CD4-positive, alpha-beta T cell treated with Interleukin-12 subunit alpha and Interleukin-12 subunit beta, for 1 hour (primary cell): ENCODE measurements around the gene RGS12.
"Not testable (repeated sequence)": the region's sequence is repeated elsewhere in the genome, so short reads cannot be mapped to it uniquely, and the experiment has no call there.

Source experiments
- DNase-seq: peaks from one replicate; pipeline ENCODE4 v3.0.0-alpha.2; 2020

The RGS12 gene

DNA sequence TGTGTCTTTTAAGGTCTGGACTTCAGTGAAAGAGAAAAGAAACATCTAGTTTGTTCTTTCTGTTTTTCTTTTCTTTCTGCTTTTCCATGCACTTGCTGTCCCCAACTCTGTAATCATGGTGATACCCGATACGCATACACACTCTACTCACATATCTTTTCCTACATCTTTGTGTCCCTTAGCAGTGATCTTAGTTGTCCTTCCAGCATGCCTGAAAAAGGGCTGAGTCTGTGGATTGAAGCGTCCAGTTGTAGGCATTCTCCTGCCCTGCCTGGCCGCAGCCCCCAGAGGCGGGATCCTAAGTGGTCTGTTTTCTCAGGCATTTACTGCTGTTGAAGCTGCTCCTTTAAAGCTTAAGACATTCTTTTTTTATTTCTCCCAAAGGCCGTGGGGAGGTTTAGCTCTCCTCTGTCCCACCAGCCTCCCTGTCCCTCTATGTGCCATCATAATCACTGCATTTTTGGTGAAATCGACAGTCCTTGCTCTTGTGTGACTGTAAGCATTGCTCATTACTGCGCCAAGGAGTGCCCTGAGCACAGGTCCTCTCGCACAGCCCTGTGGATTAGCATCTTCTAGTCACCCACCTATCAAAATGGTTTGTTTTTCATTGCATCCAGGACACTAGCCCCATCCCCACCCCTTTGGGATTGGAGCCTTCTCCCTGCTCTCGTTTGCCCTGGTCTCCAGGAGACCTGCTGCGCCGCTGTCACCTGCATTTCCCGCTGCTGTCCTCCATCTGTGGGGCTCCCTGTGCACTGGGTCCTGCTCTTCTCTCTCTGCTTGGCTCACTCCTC, 4.4 kb downstream of the RGS12 start:
- no peak for DNase-seq

DNA sequence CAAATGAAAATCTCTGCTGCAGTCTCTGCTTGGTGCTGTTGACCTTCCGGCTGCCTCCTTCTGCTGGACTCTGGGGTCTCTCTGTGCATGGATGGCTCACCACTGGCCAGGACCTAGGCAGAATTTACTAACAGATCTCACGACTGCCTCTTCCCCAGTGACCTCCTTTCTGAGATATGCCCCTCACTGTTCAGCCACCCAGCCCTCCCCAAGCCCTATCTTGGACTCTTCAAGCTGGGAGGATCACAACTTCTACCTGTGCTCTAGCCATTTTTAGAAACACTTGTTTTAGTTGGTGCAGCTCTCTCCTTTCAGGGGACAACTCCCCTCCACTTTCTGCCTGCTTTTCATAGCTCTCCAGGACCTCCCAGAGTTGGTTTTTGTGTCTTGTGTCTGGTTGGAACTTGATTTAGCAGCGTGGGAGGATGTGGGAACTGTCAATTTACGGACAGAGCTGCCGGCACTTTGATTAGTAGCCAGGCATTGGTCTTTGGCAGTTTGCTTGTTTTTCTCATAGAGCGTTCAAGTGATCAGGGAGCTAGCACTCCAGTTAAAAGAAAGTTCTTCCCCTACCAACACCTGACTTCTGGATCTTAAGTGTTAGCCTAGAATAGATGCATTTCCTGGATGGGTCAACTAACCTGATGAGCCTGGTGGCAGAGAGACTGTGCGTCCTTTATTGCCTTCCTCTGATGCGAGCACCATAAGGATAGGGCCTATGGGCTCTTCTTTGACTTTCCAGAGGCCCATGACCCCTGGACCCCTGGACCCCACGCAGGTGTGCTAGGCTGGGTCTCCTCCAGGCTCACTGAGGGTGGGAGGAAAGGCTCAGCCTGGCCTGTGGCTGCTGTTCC, 6.5 kb downstream of the RGS12 start:
- DNase-seq, result no peak

DNA sequence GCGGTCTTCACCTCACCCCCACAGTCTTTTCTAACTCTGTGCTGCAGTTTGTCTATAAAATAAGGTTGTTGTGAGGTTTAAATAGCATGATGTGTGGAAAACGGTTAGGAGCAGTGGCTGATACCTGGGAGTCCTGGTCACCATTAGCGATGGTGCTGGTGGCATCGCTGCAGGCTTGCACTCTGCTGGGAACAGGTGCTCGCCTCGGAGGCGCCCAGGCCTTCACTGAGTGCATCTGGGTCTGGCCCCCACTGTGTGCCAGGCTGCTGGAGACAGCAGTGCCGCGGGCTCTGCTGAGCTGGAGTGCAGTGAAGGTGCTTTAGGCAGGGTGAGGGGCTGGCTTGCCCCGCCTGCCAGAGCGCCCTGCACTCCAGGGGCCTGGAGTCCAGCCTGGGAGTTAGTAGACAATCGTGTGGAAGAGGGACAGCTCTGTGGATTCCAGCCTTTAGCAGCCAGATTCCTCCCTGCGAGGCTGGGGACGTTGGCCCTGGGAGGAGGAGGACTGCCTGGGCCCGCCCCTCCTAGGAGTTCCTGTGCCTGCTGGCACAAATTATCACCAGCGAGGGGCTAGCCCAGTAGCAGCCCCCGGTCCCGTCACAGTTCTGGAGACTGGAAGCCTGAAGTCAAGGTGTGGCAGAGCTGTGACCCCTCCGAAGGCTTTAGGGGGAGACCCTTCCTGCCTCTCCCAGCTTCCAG, 7.3 kb downstream of the RGS12 start:
- DNase-seq, result no peak

GRCh38 chr4:3300882-3301281, 8.1 kb downstream of the RGS12 start:
- not testable (repeated sequence) for DNase-seq

DNA sequence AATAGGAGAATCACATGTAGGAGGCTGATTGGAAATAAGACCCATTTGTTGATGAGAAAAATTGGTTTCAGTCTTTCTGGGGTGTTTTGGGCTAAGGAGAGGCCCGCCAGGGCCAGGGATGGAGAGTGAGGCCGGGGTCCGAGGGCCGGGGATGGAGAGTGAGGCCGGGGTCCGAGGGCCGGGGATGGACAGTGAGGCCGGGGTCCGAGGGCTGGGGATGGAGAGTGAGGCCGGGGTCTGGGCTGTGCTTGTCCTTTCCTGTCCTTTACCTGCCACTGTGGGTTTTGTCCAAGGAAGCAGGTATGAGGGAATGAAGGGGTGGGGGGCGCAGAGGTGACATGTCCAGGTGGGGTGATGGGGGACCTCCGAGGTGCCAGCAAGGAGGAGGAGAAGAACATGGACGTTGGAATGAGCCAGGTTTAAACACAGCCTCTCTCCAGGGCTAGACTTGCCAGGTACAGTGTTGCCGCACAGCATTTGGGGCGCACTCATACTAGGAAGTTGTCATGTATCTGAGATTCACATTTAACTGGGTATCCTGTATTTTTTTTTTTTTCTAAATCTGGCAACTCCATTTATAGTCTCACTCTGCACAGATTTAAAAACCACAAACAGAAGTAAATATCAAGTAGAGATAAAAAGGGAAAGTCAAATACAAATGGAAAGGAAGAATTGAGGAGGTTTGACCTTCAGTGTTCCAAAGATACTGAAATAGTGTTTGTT, 8.8 kb downstream of the RGS12 start:
- no peak for DNase-seq

- peak; percentile 86 for DNase-seq
Measured at GRCh38 chr4:3302173-3302785, 9.5 kb downstream of the RGS12 start.

DNA sequence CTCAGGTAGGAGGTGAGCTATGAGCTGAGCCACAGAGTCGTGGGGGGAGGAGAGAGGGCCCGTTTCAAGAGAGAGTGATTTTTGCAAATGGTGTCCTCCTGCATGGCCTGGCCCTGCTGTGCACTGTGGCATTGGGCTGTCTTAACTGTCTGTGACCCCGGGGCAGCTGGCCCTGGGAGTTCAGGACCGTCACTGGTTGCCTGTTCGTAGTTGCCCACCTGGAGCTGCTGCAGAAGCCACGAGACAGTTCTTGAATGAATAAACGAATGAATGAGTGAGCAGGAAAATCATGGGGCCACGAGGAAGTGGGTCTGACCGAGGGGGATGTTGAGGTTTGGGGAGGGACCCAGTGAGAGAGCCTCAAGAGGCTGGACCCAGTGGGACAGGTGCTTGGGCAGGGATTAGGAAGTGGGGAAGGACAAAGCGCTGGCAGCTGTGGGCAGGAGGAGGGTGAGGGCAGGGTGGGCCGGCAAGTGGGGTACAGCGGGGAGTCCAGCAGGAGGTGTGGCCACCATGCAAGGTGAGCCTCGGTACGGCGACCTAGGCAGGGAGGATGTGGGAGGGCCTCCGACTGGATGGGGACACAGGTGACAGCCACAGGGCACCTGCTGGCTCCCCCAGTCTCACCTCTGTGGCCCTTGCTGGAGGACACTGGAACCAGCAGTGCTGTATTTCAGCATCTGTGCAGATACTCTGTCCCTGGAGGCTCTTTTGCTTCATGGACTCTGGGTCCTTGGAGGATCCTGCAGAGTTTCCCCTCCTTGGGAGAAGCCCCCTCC, 10.2 kb downstream of the RGS12 start:
- DNase-seq, result peak; percentile 16

DNA sequence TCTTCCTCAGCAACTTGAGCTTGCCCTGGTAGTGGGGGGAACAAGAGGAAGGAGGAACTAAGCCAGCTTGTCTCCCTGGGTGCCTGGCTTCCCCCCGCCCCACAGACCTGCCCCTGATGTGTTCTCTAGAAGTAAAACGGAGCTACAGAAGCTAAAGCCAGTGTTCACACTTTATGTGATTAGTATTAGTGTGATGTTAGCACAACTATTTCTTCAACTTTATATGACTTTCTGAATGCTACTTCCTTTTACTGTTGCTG, 10.7 kb downstream of the RGS12 start:
- DNase-seq, result no peak

- no peak for DNase-seq
Measured at GRCh38 chr4:3303923-3304710, 11.3 kb downstream of the RGS12 start.

- DNase-seq, result no peak
Measured at GRCh38 chr4:3304831-3305609, 12.2 kb downstream of the RGS12 start.

DNA sequence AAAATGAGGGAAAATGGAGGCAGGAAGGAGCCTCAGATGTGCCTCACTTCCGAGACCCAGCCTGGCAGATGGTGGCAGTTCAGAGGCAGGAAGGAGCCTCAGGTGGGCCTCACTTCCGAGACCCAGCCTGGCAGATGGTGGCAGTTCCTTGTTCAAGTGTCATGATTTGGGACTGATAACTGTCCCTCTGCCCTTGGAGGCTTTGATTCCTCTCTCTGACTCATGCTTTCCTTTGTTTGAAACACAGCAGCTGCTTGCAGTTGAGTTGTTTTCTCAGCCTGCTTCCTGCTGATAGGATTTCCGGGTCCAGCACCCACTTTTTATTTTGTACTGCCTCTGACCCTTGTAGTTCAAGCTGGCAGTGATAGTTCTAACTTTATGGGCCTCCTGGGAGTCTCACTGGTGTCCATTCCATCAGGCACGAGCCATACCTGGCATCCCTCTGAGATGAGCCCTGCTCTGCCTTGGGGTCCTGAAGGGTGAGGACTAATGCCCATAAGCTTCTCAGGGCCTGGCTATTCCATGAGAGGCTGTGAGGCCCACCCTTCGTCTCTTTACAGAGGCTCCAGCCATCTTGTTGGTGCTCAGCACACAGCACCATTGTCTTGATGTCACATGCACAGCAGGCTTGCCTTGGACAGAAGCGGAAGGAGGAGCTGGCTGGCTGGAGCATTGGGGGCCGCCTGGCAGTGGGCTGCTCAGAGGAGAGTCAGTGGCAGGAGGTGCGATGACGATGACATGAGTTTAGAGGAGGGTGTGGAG, 13.0 kb downstream of the RGS12 start:
- DNase-seq, result no peak

DNA sequence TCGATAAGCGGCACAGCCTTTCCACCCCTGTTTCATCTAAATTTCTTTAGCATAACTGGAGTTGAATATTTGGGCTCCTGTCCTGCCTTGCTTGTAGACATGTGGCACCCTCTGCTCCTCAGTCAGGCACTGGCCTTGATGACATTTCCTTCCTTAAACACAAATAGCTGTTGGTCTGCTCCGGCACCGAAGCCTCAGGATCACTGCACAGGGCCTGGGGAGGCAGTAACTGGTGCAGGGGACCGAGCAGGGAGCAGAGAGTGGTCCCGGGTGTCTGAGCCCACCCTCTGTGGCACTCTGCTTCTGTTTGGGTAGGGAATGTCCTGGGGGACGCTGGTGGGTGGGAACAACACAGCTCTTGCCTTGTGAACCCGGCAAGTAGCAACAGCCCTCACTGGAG, 13.6 kb downstream of the RGS12 start:
- DNase-seq, result no peak

DNA sequence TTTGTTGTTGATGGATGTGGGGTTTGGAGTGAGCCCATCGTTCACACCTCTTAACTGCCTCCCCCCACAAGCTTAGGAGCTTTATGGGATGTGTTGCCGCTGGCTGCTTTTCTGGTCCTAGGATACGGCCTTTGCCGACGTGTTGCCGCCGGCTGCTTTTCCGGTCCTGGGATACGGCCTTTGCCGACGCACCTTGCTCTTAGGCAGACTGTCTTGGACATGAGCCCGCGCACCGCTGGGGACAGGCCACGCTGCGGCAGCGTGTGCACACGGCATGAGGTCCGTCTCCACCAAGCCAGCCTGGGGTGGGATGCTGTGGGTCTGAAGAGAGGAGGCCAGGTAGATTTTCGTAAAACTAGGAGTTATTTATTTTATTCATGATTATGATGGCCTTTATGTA, 14.2 kb downstream of the RGS12 start:
- no peak for DNase-seq

GRCh38 chr4:3307486-3307885, 14.7 kb downstream of the RGS12 start:
- no peak for DNase-seq

GRCh38 chr4:3307891-3308575, 15.2 kb downstream of the RGS12 start:
- DNase-seq, result no peak

DNA sequence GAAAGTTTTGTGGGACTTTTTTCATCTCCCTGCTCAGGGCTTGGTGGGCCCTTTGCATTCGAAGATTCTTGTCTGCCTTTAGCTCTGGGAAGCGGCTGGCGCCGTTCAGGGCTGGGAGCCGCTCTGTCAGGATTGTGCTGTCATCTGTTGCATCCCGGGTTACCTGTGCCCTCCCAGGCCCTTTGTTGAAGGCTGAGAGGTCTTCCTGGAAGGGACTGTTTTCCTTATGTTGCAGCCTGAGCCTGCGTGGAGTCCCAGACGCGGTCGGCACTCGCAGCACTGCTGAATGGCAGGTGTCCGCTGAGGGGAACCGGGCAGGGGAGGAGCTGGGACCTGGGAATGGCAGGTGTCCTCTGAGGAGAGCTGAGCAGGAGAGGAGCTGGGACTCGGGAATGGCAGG, 15.9 kb downstream of the RGS12 start:
- no peak for DNase-seq

DNA sequence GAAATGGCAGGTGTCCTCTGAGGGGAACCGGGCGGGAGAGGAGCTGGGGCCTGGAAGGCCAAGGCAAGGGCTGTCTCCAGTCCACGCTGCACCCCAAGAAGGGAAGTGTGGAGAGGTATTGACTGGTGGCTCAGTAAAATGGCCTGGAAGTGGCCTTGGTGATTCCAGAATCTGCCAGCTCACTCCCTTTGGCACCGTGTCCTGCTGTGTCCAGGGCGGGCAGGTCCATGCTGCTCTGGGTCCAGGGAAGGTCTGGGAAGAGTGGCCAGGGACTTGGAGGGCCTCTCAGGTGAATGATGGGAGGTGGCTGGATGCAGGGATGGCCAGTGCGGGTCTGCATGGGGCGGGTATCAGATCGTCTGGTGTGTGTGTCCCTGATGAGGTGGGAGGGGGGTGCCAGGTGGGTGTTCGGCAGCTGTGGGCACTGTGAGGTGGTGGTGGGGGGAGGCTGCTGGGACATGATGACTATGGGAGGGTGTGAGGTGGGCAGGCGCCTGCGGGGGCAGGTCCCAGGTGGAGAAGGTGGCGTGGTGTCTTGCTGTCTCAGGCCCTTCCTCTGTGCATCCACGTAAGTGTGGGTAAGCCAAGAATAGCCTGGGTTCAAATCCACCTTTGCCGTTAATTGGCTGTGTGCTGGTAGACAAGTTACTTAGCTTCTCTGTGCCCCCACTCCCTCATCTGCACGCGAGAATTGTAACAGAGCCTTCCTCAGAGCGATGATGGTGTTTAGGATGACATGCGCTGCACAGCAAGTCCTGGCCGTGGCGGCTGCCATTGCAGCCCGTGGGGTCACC, 17.7 kb downstream of the RGS12 start:
- DNase-seq, result no peak

DNA sequence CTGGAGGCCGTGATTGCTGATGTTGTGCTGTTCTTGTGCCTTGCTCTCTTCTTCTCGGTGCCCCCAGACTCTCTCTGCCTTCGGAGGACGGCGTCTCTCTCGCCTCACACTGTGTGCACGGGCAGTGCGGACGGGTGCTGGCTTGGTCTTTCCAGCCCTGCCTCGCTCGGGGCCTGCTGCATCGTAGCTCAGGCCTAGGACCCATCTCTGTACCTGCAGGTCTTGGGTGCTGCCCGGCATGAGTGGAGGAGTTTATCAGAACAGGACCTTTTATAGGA, 18.2 kb downstream of the RGS12 start:
- no peak for DNase-seq
